ENCODE measurements around the gene NCAPD2. TPM values are rescaled to one million over a fixed set of nuclear protein-coding genes. Genes with fewer than 3 reads are reported as not detected.

Gene NCAPD2
- total and polyA plus RNA-seq, 2 donors (not counting 1 experiment from before 2014, with no cell fraction given) = 19.9 to 42.1 TPM

DNA sequence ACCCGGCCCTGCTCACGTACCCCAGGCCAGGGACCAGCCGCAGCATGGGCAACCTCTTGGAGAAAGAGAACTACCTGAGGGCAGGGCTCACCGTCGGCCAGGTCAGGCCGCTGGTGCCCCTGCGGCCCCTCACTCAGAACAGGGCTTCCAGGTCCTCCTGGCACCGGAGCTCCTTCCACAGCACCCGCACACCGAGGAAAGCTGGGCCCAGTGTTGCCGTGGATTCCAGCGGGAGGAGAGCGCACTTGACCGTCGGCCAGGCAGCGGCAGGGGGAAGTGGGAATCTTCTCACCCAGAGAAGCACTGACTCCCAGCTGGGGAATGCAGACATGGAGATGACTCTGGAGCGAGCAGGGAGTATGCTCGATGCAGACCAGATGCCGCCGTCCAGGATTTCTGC, 15.5 kb upstream of the NCAPD2 start:
- POLR2A ChIA-PET = no interaction called here

DNA sequence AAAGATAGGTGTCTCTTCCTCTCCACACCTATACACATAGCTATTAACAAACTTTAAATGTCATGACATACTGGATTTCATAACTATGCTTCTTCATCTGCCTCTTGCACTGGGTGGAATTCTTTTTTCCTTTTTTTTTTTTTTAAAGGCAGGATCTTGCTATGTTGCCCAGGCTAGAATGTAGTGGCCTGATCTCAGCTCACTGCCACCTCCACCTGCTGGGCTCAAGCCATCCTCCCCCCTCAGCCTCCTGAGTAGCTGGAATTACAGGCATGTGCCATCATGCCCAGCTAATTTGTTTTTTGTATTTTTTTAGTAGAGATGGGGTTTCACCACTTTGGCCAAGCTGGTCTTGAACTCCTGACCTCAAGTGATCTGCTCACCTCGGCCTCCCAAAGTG, 5.7 kb upstream of the NCAPD2 start:
- Histone ChIP-seq H3K4me1 (ENCODE audit: control insufficient read depth in 2 of 2, insufficient read depth in 2 of 2, low read length in 2 of 2) (peaks cover 7 to 10% of the 10 kb centered on the region in 2 donors), H3K9ac (ENCODE audit: low read length) (no peak overlapping the region), H4K20me1 (ENCODE audit: control insufficient read depth, insufficient read depth, low read length, poor library complexity, severe bottlenecking) (no peaks in the 10 kb centered on the region), H3K4me2 (replicated peaks; ENCODE audit: low read depth, low read length, poor library complexity, severe bottlenecking) (no peak overlapping the region), H3K79me2 (ENCODE audit: control insufficient read depth, insufficient read depth, low read length) (peaks cover 7% of the 10 kb centered on the region), H3K27ac (ENCODE audit: low read length in 2 of 2) (no peak overlapping the region), H3K9me3 (ENCODE audit: control extremely low read depth in 1 of 3, control insufficient read depth in 2 of 3, insufficient read depth in 1 of 3, low read length in 2 of 3) (no peaks in the 10 kb centered on the region), H2AFZ (ENCODE audit: insufficient read depth, low read depth, low read length, poor library complexity, severe bottlenecking) (no peak overlapping the region), H3K27me3 (replicated peaks in 1 of 4; ENCODE audit: control extremely low read depth in 1 of 4, control insufficient read depth in 3 of 4, insufficient read depth in 4 of 4, low read length in 3 of 4) (no peaks in the 10 kb centered on the region), H3K4me3 (ENCODE audit: control extremely low read depth in 1 of 5, extremely low read depth in 1 of 5, insufficient read depth in 1 of 5, low read depth in 2 of 5, low read length in 4 of 5) (no peak overlapping the region), H3K36me3 (replicated peaks in 1 of 2; ENCODE audit: control extremely low read depth in 1 of 2, control insufficient read depth in 1 of 2, extremely low read depth in 1 of 2, insufficient read depth in 2 of 2, low read length in 1 of 2) (peaks cover 2 to 10% of the 10 kb centered on the region in 2 experiments)
- CTCF ChIA-PET = interaction anchor here (0.8 kb wide), 1 partner anchor 18 kb away, joined by 3 read pairs; the partner anchor contains the start of gene VAMP1
- intact Hi-C loops (cut with micrococcal nuclease) = no loop called here
- Mint-ChIP-seq H3K27ac (no peak overlapping the region), H3K27me3 (no peaks in the 10 kb centered on the region), H3K9me3 (ENCODE audit: insufficient read depth) (no peaks in the 10 kb centered on the region), H3K4me1 (peaks cover 11% of the 10 kb centered on the region), H3K4me3 (no peak overlapping the region)
- ATAC-seq (ENCODE audit: low read depth) (no peak), DNase-seq (no peak)
- POLR2A ChIA-PET = interaction anchor here (0.6 to 0.7 kb wide), 2 partner anchors 18 to 30 kb away, joined by 3 to 4 read pairs; partner anchors contain the start of gene VAMP1
- no CpG with 5 or more reads among the region's 1 CpG for WGBS (ENCODE audit: insufficient coverage)
- no peak for TF ChIP-seq EZH2 (IDR thresholded peaks at IDR 0.05; ENCODE audit: borderline replicate concordance, insufficient read depth, low read depth, low read length, poor library complexity, severe bottlenecking)
- TF ChIP-seq, protein P1, sequence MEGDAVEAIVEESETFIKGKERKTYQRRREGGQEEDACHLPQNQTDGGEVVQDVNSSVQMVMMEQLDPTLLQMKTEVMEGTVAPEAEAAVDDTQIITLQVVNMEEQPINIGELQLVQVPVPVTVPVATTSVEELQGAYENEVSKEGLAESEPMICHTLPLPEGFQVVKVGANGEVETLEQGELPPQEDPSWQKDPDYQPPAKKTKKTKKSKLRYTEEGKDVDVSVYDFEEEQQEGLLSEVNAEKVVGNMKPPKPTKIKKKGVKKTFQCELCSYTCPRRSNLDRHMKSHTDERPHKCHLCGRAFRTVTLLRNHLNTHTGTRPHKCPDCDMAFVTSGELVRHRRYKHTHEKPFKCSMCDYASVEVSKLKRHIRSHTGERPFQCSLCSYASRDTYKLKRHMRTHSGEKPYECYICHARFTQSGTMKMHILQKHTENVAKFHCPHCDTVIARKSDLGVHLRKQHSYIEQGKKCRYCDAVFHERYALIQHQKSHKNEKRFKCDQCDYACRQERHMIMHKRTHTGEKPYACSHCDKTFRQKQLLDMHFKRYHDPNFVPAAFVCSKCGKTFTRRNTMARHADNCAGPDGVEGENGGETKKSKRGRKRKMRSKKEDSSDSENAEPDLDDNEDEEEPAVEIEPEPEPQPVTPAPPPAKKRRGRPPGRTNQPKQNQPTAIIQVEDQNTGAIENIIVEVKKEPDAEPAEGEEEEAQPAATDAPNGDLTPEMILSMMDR (IDR thresholded peaks at IDR 0.05) = no peak

More for the DNA sequence above, 15.5 kb upstream of the NCAPD2 start:
- Histone ChIP-seq H3K4me3 (ENCODE audit: control extremely low read depth in 1 of 5, extremely low read depth in 1 of 5, insufficient read depth in 1 of 5, low read depth in 2 of 5, low read length in 4 of 5) (no peak overlapping the region), H3K9ac (ENCODE audit: low read length) (no peak overlapping the region), H3K27ac (ENCODE audit: low read length in 2 of 2) (no peak overlapping the region), H3K4me1 (ENCODE audit: control insufficient read depth in 2 of 2, insufficient read depth in 2 of 2, low read length in 2 of 2) (no peaks in the 10 kb centered on the region), H3K4me2 (replicated peaks; ENCODE audit: low read depth, low read length, poor library complexity, severe bottlenecking) (no peak overlapping the region), H4K20me1 (ENCODE audit: control insufficient read depth, insufficient read depth, low read length, poor library complexity, severe bottlenecking) (no peaks in the 10 kb centered on the region), H2AFZ (ENCODE audit: insufficient read depth, low read depth, low read length, poor library complexity, severe bottlenecking) (no peak overlapping the region), H3K36me3 (replicated peaks in 1 of 2; ENCODE audit: control extremely low read depth in 1 of 2, control insufficient read depth in 1 of 2, extremely low read depth in 1 of 2, insufficient read depth in 2 of 2, low read length in 1 of 2) (no peaks in the 10 kb centered on the region), H3K79me2 (ENCODE audit: control insufficient read depth, insufficient read depth, low read length) (no peaks in the 10 kb centered on the region), H3K27me3 (replicated peaks in 1 of 4; ENCODE audit: control extremely low read depth in 1 of 4, control insufficient read depth in 3 of 4, insufficient read depth in 4 of 4, low read length in 3 of 4) (no peaks in the 10 kb centered on the region), H3K9me3 (ENCODE audit: control extremely low read depth in 1 of 3, control insufficient read depth in 2 of 3, insufficient read depth in 1 of 3, low read length in 2 of 3) (no peaks in the 10 kb centered on the region)
- TF ChIP-seq, protein P1 (IDR thresholded peaks at IDR 0.05) = no peak
- no peak for TF ChIP-seq EZH2 (IDR thresholded peaks at IDR 0.05; ENCODE audit: borderline replicate concordance, insufficient read depth, low read depth, low read length, poor library complexity, severe bottlenecking)
- Mint-ChIP-seq H3K4me3 (no peak overlapping the region), H3K27ac (no peak overlapping the region), H3K27me3 (peaks cover 18% of the 10 kb centered on the region), H3K4me1 (no peaks in the 10 kb centered on the region), H3K9me3 (ENCODE audit: insufficient read depth) (no peaks in the 10 kb centered on the region)
- DNase-seq (no peak), ATAC-seq (ENCODE audit: low read depth) (no peak)
- CTCF ChIA-PET = no interaction called here
- 96% methylated on average over 20 of the region's 20 CpGs for WGBS (ENCODE audit: insufficient coverage)
- intact Hi-C loops (cut with micrococcal nuclease) = no loop called here

Data from B cell (primary cell).